ENCODE measurements around the gene LMTK3.
"Not testable (repeated sequence)": the region's sequence is repeated elsewhere in the genome, so short reads cannot be mapped to it uniquely, and the experiment has no call there.

Gene LMTK3

DNA sequence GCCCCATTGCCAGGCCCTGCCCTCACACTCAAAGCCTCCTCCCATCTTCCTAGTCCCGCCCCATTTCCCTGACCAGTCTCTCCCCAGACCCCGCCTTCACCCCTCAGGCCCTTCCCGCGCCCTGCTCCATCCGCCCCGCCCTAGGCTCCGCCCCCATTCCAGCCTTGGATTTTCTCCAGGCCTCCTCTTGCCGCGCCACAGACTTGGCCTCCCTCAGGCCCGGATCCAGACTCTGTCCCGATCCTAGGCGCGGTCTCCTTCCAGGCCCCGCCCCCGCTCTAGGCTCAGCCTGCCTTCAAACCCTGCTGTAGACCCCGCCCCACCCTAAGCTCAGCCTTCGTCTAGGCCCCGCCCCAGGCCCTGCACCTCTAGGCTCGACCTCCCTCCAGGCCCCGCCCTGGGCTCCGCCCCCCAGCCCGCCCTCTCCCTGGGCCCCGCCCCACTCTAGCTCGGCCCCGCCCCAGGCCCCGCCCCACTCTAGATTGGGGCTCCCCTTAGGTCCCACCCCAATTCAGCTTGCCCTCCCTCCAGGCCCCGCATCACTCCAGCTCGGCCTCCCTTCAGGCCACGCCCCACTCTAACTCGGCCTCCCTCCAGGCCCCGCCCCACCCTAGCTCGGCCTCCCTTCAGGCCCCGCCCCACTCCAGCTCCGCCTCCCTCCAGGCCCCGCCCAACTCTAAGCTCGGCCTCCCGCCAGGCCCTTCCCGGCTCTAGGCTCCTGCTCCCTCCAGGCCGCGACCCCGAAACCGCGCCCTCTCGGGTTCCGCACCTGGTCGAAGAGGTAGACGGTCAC, 18.5 kb downstream of the LMTK3 start:
- DNase-seq (ENCODE audit: insufficient read length, low spot score) (peak; percentile 85), FAIRE-seq (no peak)
- peak; percentile 59; the same call in 1 of the 2 replicates for TF ChIP-seq POLR2A (IDR thresholded peaks at IDR 0.05; ENCODE audit: low read depth, low read length)

DNA sequence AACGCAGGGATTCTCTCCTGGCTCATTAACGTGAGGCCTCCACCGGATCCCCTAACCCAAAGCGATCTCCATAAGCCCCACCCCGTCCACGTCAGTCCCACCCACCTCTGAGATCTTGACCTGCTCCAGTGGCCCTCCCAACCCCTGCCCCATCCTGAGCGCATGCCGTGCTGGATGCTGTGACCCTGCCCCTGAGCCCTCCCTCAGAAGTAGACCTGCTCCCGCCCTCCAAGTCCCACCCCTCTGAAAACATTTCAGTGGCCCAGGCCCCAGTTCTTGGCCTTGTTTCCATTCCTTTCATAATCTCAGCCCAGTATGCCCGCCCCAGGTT, 19.9 kb downstream of the LMTK3 start:
- no peak for FAIRE-seq
- no peak for TF ChIP-seq POLR2A (IDR thresholded peaks at IDR 0.05; ENCODE audit: low read depth, low read length)
- DNase-seq (ENCODE audit: insufficient read length, low spot score) = no peak

DNA sequence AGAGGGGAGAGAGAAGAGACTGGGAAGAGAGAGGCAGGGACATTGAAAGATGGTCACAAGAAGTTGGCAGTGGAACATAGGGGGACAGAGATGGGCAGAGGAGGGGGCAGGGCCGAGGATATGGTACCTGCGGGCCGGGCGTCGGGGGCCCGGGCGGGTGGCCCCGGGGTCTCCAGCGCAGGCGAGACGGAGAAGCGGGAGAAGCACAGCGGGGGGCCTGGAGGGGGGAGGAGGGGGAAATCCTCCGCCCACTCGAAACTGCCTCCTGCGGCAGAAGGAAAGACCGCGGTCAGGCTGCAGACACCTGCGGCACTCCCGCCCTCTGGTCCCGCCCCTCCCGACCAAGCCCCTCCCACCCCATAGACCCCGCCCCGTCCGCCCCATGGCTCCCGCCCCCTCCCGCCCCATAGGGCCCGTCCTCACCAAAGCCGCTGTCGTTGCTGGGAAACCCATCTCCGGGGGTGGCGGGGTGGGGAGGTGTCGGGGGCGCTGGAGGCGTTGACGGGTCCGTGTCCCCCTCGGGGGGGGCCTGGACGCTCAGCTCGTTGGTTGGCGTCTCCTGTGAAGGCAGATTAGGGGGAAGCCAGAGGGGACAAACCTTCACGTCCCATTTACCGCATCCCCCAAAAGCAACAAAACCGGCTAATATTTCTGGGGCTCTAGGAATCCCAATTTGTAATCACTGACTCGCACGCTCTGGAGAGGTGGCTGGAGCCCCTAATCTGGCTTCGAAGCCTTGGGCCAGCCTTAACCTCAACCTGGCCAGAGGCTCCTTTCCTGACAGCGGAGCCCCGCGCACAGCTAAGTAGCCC, 20.4 kb downstream of the LMTK3 start:
- no peak for DNase-seq (ENCODE audit: insufficient read length, low spot score)
- FAIRE-seq = no peak

DNA sequence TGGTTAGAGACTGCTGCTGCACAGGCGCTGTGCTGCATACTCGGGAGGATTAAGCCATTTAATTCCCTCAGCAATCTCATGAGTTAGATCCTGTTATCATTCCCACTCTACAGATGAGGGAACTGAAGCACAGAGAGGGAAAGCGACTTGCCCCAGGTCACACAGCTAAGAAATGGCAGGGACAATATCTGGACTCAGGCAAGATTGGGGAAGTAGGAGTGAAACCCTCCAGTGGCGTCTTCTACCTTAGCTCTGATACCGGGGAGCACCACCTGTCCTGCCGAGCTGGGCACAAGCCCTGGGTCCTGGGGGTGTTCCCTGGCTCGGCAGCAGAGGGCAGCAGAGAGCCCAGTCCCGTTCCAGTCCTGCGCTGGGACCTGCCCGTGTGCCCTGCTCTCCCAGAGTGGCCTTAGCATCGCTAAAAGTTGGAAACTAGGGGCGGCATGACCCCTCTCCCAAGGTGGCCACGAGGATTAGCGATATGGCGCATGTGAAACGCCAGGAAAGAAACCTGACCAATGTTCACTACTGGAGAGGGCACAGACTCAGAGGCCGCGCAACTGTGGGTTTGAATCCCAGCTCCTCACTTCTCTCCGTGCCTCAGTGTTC, 21.9 kb downstream of the LMTK3 start:
- TF ChIP-seq POLR2A (IDR thresholded peaks at IDR 0.05; ENCODE audit: low read depth, low read length) = no peak
- FAIRE-seq = no peak
- DNase-seq (ENCODE audit: insufficient read length, low spot score) = no peak

More for the DNA sequence above, 20.4 kb downstream of the LMTK3 start:
- TF ChIP-seq POLR2A (IDR thresholded peaks at IDR 0.05; ENCODE audit: low read depth, low read length) = no peak

DNA sequence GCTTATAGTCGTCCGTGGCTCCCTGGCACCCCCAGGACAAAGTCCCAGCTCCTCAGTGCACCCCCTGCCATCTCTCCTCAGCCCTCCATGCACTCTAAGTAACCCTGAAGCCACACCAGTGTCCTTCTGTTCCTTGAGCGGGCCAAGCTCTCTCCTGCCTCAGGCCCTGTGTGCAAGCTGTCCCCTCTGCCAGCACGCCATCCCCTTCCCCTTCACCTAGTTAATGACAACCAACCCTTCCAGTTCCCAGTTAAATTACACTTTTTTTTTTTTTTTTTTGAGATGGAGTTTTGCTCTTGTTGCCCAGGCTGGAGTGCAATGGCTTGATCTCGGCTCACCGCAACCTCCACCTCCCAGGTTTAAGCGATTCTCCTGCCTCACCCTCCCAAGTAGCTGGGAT, 23.2 kb downstream of the LMTK3 start:
- not testable (repeated sequence) for DNase-seq (ENCODE audit: insufficient read length, low spot score); FAIRE-seq

DNA sequence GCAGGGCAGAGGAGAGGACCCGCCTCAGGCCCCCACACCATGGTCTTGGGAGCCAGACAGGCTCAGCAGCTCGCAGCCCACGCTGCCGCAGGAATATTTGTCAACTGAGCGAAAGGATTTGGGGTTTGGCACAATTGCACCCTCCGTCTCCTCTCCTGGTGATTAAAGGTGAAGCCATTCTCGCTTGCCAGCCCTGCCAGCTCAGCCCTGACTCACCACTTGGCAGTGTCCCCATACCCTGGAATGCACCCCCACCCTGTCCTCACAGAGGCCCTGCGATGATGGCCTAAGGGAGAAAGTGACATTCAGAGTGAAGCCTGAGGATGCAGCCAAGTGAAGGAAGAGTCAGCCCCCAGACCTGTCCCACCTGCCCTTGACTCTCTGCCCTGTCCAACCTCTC, 23.7 kb downstream of the LMTK3 start:
- FAIRE-seq (peak; percentile 92), DNase-seq (ENCODE audit: insufficient read length, low spot score) (peak; percentile 88)
- TF ChIP-seq POLR2A (IDR thresholded peaks at IDR 0.05; ENCODE audit: low read depth, low read length) = no peak

DNA sequence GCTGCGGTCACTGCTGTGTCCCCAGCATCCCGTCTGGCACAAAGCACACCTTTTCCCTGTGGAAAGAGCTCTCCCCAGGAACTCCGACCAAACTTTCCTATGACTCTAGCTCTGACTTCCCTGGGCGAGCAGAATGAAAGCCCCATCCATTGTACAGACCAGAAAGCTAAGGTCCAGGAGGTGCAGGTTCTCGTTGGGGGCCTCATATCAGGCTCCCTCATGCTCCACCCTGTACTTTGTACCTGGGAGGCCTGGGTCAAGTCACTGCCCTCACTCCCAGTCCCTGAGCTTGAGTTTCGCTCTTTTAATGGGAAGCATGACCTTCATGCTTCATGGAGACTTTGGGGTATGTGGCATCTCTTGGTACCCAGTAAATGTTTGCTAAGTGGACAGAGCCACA, 24.1 kb downstream of the LMTK3 start:
- DNase-seq (ENCODE audit: insufficient read length, low spot score) (no peak), FAIRE-seq (no peak)
- no peak for TF ChIP-seq POLR2A (IDR thresholded peaks at IDR 0.05; ENCODE audit: low read depth, low read length)

DNA sequence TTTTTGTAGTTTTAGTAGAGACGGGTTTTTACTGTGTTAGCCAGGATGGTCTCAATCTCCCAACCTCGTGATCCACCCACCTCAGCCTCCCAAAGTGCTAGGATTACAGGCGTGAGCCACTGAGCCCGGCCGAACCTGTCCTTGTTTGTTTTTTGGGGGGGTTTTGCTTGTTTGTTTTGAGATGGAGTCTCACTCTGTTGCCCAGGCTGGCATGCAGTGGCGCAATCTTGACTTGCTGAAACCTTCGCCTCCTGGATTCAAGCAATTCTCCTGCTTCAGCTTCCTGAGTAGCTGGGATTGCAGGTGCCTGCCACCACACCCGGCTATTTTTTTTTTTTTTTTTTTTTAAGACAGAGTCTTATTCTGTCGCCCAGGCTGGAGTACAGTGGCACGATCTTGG, 24.9 kb downstream of the LMTK3 start:
- DNase-seq (ENCODE audit: insufficient read length, low spot score); FAIRE-seq: not testable (repeated sequence)

DNA sequence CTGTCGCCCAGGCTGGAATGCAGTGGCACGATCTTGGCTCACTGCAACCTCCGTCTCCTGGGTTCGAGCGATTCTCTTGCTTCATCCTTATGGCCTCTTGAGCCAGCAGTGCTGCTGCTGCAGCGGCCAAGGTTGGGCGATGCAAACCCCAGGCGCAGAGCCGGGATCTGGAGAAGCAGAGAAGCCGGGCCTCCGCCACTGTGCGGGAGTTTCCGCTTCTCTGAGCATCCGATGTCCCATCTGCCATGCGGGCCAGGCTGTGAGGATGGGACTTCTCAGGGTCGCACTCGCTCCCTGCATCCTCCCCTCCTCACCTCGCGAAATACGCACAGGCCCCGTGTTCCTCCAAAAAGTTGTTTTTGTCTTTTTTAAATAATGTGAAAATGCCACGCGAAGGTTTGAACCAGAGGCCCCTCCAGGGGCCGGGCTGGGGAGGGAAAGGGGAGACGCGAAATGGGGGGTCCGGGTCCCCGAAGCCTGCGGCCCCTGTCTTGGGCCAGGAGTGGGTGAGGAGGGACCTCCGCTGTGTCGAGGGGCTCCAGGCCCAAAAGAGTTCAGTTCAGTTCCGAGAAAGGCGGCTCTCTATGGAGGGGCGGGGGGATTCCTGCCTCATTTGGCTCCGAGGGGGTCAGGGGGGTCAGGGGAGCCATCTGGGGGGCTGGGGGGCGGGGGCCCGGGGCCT, 26.6 kb downstream of the LMTK3 start:
- FAIRE-seq (no peak), DNase-seq (ENCODE audit: insufficient read length, low spot score) (no peak)
- TF ChIP-seq POLR2A (IDR thresholded peaks at IDR 0.05; ENCODE audit: low read depth, low read length) = no peak

DNA sequence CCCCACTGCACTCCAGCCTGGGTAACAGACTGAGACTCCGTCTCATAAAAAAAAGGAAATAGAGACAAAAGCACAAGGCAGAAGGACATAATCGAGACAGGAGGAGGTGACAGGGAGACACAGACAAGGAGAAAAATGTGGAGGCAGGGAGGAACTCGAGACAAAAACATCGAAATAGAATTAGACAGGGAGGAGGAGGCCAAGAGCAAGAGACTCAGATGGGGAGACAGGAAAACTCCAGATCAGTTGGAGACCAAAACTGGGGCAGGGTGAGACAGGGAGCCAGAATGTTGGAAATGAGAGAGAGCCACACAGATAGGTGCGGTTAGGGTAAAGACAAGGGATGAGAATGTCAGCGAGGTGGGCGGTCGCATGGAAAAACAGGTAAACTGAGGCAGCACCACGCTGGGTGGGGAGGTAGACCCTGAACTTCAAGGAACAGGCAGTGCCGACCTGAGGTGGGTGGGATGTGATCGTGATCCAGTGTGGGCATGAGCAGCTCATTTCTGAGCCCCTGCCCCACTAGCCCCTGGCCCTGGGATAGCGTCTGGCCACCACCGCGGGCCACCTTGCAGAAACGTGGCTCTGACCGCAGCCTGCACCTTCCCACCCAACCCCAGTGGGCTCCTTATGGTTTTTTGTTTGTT, 27.3 kb downstream of the LMTK3 start:
- no peak for DNase-seq (ENCODE audit: insufficient read length, low spot score)
- TF ChIP-seq POLR2A (IDR thresholded peaks at IDR 0.05; ENCODE audit: low read depth, low read length) = no peak
- no peak for FAIRE-seq

DNA sequence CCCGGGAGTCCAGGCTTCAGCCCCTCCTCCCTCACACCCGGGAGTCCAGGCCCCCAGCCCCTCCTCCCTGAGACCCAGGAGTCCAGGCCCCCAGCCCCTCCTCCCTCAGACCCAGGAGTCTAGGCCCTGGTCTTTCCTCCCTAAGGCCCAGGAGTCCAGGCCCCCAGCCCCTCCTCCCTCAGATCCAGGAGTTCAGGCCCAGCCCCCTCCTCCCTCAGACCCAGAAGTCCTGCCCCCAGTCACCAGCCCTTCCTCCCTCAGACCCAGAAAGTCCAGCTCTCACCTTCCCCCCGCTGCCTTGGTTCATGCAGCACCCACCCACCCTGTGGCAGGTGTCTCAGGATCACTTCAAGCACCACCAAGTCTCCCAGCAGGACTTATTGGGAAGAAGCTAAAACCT, 28.3 kb downstream of the LMTK3 start:
- FAIRE-seq (no peak), DNase-seq (ENCODE audit: insufficient read length, low spot score) (no peak)
- TF ChIP-seq POLR2A (IDR thresholded peaks at IDR 0.05; ENCODE audit: low read depth, low read length) = no peak

DNA sequence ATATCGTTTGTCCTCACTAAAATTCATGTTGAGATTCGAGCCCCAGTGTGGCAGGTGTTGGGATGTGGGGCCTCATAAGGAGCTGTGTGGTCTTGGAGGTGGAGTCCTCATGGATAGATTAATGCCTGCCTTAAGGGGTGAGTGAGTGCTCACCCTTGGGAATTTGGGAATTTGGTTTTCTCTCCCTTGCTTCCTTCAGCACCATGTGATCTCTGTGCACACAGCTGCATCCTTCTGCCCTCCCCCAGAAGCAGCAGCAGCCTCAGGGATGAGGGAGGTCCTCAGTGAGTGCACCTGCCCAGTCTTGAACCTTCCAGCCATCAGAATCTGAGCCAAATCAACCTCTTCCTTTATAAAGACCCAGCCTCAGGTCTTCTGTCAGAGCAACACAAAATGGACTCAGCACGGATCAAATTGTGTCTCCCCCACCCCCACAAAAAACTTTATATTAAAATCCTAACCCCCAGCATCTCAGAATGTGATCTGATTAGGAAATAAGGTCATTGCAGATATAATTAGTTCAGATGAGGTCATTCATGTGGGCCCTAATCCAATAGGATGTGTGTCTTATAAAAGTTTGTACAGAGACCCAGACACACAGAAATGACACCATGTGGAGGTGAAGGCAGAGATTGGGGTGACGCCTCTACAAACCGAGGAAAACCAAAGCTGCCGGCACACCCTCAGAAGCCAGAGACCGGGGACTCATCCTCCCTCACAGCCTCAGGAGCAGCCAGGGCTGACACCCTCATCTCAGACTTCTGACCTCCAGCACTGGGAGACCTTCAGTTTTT, 29.6 kb downstream of the LMTK3 start:
- no peak for FAIRE-seq
- no peak for TF ChIP-seq POLR2A (IDR thresholded peaks at IDR 0.05; ENCODE audit: low read depth, low read length)
- no peak for DNase-seq (ENCODE audit: insufficient read length, low spot score)
